Fibroblast of peridontal ligament (primary cell): ENCODE measurements around the gene TALDO1.
A peak's percentile ranks its signal among the peaks of the same experiment; 100 is the strongest.

ENCODE experiments used
- DNase-seq: peaks from one replicate; pipeline ENCODE4 v3.0.0-alpha.2; 2010; ENCODE audit errors: extremely low read depth

The TALDO1 gene

DNA sequence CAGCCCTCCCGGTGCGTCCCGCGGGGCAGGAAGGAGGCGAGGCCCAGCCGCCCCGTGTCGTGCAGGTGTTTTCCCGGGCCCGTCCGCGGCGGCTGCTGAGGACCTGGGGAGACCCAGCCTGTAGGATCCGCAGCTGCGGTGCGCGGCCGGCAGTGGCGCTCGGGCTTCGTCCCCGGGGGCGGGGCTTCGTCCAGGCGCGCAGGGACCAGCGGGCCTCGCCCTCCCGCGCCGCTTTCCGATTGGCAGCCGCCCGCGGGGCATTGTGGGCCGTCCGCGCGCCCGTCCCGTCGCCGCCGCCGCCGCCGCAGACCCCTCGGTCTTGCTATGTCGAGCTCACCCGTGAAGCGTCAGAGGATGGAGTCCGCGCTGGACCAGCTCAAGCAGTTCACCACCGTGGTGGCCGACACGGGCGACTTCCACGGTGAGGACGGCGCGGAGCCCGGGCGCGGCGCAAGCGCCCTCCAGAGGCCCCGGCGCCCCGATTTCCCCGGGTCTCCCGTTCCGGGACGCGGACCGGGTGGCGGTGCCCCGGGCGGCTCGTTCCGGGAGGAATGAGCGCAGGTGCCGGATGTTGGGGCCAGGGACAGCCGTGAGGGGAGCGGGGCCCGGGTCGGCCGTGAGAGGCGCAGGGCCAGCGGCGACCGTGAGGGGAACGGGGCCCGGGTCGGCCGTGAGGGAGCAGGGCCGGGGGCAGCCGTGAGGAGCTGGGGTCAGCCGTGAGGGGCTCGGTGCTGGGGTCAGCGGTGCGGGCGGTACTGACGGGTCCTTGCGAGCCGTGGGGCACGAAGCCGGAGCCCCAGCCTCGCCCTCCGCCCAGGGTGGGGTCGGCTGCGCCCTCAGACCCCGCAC is at the start of gene TALDO1:
Gene TALDO1, plus strand, starts transcription at position 307 of the 849 bp plus-strand sequence. Its CDS starts 18 bp downstream, at position 325.
- DNase-seq, result peak; percentile 67

DNA sequence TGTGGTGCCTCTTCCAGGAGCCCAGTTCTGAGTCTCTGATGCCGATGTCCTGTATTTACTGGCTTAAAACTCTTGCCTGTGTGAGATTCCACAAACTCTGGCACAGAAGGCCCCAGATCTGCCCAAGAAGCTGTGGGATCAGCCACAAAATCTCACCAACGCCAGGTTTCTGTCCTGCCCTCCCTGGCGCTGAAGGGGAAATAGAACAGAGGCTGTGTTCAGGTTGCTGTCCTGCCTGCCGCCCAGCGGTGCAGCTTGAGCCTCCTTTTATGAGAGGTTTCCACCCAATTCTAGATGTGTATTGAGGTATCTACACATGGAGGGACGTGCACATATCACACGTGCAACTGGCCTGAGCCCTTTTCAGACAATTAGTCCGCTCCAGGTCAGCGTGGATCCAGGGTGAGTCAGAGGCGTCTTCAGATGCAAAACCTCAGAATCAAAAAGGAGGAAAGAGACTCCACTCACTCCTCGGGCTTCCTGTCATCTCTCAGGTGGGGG is 49.4 kb upstream of the TALDO1 start:
- DNase-seq, result peak; percentile 7

DNA sequence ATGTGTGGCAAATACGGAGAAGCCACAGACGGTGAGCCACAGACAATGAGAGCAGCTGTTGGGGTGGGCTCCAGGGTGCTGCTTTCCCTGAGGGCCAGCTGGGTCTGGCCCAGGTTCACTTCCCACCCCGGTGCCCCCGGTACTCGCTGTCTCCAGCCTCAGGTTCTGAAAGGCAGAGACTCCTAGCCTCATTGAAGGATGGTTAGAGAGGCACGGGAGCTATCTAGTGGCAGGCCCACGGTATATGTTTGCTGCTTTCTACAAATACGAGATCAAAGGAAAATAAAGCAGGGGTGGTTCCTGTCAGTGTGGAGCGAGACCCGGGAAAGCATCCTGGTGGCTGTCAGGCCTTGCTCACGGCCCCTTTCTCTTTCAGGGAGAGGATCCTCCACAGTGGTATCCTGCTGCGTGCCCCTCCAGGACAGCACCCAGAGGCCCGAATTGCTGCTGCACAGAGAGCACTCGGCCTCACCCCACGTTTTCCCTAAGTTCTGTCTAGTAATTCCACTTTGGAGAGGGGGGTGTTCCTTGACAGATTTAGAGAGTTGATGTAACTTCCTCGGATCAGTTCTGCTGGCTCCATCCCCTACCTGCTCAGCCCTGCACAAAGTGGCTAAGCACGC is 48.7 kb upstream of the TALDO1 start:
- no peak for DNase-seq

DNA sequence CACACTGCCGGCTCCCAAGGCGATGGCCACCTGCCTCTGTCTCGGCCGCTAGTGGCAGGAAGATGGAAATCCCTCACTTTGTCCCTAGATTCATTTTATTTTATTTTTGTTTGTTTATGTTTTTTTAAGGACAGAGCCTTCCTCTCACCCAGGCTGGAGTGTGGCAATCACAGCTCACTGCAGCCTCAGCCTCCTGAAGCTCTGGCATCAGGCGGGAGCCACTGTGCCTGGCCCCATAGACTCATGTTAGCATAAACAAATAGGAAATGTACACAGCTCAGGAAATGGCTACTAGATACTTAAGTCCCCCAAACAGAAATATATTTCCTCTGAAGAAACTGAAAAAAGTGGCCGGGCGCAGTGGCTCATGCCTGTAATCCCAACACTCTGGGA is 48.2 kb upstream of the TALDO1 start:
- DNase-seq, result no peak

- DNase-seq, result no peak
Measured at GRCh38 chr11:699753-700152, 47.5 kb upstream of the TALDO1 start.

GRCh38 chr11:701741-702461 is 45.4 kb upstream of the TALDO1 start:
- DNase-seq, result no peak

GRCh38 chr11:702462-703461 is 44.5 kb upstream of the TALDO1 start:
- DNase-seq, result no peak

DNA sequence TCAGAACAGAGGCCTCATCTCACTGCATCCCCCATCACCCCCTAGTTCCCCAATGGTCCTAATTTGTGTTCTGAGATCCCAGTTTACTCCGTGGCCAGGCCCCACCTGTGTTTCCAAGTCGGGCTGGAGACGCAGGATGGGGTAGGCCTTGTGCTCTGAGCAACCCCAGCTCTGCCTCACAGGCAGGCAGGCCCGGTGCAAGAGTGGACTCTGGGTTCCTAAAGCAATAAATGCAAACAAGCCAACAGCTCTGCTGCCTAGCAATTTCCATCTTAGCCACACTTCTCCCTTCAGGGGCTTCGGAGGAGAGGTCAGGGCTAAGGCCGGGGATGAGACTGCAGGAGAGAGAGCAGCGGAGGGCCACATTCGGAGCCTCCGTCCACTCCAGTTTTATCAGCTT is 43.8 kb upstream of the TALDO1 start:
- DNase-seq, result no peak

GRCh38 chr11:704228-704674 is 43.0 kb upstream of the TALDO1 start:
- no peak for DNase-seq

DNA sequence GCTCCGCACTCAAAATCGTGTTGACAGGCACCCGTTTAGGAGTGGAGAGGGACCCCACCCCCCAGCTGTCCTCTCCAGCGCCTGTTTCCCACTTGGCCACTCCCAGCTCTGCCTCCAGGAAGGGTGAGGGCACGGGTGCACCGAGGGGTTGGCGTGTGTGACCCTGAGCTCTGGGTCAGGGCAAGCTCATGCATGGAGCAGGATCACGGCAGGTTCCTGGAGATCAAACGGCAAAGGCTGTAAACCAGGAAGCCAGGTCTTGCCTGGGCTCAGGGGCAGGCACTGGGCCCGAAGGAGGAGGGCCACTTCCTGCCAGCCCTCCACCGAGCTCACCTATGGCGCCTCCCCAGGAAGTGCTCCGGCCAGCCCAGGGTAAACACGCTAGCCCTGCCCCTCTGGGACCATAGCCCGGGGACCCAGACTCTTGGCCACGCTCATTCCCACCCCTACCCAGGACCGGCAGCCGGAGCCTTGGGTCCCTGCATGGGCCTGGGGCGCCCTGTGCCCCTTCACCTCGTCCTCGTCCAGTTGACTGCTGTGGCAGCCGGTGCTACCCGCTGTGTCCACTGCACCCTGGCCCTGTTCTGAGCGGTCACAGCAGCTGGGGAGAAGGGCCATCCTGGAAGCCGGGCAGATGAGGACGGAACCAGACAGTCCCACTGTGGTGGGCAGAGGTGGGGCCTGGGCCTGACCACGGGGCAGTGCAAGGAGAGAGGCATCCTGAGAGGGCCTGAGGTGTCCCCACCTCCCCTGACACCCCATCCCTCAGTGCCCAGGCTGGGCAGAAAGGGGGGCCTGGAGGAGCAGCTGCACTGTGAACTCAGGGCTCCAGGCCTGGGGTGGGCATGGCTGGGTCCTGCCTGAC is 42.3 kb upstream of the TALDO1 start:
- no peak for DNase-seq

DNA sequence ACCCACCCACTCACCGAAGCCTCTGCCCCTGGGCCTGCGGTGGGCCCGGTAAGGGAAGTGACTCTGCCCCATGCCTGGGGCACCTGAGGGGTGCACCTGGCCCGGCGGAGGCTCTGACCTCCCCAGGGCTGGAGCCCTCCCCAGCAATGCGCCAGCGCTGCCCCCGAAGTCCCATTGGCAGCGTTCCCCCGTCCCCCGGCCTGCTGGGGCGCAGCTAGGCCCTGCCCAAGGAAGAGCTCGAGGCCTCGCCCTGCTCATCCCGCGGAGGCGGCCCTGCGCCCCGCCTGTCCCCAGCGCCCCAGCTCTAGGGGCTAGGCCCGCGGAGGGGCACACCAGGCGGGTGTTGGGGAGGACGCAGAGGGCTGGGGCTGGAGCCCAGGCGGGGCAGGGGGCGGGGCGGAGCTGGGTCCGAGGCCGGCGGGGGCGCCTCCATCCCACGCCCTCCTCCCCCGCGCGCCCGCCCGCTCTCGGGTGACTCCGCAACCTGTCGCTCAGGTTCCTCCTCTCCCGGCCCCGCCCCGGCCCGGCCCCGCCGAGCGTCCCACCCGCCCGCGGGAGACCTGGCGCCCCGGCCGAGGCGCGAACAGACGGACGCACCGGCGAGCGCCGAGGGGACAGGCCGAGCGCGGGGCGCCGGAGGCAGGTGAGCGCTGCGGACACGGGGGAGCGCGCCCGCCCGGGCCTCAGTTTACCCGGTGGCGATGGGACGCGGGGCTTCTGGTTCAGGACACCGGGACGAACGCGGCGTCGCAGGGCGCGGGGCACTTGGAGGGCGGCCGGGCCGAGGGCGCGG is 41.4 kb upstream of the TALDO1 start, which contains the start of gene EPS8L2:
Gene EPS8L2, plus strand, starts transcription at position 586 of the 793 bp plus-strand sequence. CDS start 3,177 bp downstream, outside the sequence.
- no peak for DNase-seq

DNA sequence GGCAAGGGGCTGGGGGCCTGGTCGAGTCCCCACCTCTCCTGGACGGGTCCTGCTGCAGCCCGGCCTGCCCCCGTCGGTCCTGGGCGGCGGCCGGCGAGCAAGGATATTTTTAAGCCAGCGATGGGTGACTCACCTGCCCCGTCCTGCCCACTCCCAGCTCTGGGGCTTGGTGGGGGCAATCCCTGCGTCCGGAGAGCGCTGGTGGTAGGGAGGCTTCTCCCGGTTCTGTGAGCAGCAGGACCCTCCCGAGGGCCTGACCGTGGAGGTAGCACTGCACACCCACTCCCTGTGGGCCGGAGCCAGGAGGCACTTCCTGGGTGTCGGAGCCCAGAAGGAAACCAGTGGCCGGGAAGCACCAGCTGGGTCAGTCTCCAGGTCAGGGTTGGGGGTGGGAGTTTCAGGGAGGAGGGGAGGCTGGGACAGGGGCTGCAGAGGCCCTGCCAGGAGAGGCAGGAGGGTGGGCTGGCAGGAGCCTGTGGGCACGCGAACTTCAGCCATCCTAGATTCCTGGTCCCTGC is 40.8 kb upstream of the TALDO1 start:
- no peak for DNase-seq

DNA sequence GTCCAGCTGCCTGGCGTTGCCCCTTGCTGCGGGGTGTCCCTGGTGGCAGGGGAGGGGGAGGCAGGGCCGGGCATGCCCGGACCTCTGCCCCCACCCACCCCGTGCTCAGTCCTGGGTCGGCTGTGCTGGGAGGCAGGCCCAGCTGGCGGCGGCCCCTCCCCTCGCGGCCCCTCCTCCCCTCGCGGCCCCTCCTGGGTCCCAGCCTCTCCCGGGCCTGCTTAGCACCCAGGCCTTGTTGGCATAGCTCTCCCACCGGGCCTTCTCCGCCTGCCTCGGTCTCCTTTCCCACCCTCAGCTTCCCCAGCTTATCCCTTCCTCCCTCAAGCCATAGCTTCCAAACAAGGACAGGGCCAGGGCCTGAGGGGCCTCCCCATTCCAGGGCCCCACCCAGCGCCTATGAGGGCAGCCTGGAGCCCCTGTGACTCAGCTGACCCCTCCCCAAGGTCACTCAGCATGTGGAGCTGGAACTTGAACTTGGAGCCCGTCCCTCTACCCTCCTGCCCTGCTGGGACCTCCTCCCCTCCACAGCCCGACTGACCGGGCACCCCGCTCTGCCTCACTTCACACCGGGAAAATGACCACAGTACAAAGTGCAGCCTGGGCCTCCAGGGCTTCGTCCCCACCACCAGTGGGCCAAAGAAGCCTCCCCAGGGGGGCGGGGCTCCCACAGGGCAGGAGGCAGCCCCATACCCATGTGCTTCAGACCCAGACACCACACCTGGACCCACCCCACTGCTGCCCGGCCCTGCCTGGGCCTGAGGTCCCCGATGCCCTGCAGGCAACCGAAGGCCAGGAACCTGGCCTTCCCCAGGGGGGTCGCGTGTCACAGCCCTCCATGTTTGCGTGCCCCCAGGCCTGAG is 40.1 kb upstream of the TALDO1 start:
- no peak for DNase-seq

GRCh38 chr11:707817-708420 is 39.3 kb upstream of the TALDO1 start:
- no peak for DNase-seq

DNA sequence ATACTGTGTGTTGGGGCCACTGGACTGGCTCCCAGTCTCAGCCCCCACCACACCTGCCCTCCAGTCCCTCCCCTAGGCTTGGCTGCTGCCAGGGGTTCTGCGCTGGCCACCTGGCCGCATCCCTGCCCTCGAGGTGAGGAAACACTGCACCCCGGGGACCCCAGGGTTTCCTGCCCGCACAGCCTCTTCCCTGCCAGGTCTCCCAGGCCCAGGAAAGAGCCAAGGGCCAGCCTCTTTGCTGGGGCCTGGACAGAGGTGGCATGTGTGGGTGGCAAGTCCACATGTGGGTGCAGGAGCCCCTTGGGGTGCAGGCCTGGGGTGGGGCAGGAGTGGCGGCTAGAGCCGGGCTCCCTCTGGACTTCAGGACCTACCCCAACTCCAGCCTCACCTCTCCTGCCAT is 38.8 kb upstream of the TALDO1 start:
- no peak for DNase-seq

DNA sequence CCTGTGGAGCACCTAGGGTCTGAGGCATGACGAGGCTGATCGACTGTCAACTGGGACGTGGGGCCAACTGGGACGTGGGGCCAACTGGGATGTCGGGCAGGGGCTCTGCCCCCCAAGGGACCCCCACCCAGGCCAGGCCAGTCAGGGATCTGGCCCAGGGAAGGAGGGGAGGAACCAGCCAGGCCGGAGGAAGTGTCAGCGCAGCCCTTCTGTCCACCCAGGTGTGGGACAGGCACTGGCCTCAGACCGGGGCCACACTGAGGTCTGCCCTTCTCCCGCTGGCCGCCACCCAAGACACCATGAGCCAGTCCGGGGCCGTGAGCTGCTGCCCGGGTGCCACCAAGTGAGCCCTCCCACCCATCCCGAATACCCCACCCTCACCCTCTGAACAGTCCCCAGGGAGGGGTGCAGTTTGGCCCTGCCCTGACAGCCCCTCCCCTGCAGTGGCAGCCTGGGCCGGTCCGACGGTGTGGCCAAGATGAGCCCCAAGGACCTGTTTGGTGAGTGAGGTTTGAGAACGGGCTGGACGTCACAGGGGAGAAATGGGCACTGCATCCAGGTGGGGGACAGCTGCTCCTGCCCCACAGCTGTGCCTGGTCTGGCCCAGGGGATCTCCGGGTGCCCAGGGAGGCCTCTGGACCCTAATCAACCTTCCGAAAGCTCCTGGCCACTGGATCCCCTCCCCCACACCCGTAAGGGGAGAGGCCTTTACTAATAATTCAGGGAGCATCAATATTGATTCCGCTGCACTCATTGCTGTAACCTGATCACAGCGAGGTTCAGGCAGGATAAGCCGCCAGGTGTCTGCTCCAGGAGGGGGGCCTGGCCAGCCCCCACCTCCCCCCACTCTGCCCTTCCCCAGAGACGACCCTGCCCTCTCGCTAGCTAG is 37.9 kb upstream of the TALDO1 start:
- DNase-seq, result no peak

DNA sequence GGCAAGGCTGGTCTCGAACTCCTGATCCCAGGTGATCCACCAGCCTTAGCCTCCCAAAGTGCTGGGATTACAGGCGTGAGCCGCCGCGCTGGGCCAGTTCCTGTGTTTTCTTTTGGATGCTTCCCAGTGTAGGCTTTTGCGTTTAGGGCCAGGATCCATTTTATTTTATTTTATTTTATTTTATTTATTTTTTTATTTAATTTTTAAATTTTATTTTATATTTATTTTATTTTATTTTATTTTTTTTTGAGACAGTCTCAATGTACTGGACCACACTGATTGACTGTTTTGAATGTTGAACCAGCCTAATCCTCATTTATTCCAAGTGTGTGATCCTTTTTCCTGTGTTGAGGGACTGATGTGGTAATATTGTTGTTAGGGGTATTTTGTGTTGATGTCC is 32.8 kb upstream of the TALDO1 start:
- DNase-seq, result no peak
